ENCODE results near the gene OR3A3.
"Not testable (repeated sequence)": the region's sequence is repeated elsewhere in the genome, so short reads cannot be mapped to it uniquely, and the experiment has no call there.

The OR3A3 gene

DNA sequence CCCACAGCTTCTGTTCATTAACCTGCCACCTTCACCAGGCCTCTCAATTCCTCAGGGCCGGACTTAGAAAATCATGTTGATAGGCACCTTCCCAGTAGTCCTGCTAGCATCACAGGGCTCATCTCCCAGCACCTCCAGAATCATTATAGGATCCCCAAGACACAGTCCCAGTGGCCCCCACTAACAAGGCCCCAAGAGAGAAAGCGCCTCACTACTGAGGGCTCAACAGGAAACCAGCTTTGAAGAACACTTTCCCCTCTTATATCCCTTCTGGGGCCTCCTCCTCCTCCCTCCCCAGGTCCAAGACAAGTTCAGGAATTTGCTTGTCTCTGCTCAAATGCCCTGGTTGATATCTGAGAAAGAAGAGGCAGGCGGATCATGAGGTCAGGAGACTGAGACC, at the start of gene OR3A3:
OR3A3 (plus strand) TSS at position 301 of the 400 bp plus-strand sequence.
- no peak for DNase-seq

DNA sequence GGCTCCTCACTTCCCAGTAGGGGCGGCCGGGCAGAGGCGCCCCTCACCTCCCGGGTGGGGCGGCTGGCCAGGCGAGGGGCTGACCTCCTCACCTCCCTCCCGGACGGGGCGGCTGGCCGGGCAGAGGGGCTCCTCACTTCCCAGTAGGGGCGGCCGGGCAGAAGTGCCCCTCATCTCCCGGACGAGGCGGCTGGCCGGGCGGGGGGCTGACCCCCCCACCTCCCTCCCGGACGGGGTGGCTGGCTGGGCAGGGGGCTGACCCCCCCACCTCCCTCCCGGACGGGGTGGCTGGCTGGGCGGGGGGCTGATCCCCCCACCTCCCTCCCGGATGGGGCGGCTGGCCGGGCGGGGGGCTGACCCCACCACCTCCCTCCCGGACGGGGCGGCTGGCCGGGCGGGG, 40.0 kb upstream of the OR3A3 start:
- not testable (repeated sequence) for DNase-seq

- DNase-seq, result no peak
These were observed 32.8 kb upstream of the OR3A3 start for GRCh38 chr17:3378321-3378720.

- DNase-seq, result no peak
These were observed 29.2 kb upstream of the OR3A3 start for GRCh38 chr17:3381957-3382356.

- DNase-seq, result no peak
These were observed 25.0 kb upstream of the OR3A3 start, which contains the start of gene OR3A2 for GRCh38 chr17:3385869-3386816. TSS of gene OR3A2 (minus strand) at chr17:3386308.

DNA sequence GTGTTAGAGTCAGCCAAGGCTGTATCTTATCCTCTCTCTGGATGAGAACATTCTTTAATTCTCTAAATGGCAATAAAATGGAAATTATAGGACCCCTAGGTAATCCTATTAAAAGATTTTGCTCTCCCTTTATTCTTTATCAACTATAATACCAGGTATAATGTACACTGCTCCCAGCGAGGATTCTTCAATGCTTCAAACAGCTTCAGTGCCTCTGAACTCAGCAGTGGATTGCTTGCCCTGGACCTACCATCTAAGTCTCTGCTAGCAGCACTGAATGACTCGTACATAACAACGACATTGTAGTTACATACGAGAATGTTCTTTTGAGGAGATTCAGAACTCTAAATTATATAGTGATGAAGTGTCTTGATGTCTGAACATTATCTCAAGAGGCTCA, 21.4 kb upstream of the OR3A3 start:
- DNase-seq, result no peak

DNA sequence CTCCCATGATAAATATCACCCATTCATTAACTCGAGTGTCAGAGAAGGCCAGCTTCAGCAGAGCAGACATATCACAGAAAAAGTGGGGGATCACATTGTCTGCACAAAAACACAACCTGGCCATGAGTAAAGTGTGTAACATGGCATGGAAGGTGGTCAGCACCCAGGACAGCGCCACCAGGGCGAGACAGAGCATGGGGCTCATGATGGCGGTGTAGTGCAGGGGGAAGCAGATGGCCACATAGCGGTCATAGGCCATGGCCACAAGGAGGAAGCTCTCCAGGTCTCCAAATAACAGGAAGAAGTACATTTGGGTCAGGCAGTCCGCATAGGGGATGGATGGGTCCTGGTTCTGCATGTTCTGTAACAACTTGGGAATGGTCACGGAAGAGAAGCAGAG, 13.4 kb upstream of the OR3A3 start:
- not testable (repeated sequence) for DNase-seq

DNA sequence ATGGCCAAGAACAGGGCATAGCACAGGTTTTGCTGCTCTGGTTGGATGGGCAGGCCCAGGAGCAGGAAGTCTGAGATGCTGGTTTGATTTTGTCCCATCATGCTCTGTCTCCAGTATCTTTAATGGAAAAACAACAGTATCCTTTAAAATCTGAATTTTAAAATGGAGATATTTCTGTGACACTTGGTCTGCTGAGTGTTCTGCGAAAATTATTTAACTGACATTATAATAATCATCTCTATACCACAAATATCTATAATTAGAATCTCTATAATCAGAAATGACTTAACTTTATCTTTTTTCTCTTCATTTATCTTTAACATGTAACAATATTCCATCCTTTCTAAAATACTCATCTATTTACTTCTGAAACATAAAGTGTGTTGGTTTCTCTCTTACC, 12.9 kb upstream of the OR3A3 start, which contains the start of gene OR1E1:
OR1E1 (minus strand) TSS at position 101 of the 400 bp plus-strand sequence; CDS start at position 101, 0 bp downstream.
- no peak for DNase-seq

DNA sequence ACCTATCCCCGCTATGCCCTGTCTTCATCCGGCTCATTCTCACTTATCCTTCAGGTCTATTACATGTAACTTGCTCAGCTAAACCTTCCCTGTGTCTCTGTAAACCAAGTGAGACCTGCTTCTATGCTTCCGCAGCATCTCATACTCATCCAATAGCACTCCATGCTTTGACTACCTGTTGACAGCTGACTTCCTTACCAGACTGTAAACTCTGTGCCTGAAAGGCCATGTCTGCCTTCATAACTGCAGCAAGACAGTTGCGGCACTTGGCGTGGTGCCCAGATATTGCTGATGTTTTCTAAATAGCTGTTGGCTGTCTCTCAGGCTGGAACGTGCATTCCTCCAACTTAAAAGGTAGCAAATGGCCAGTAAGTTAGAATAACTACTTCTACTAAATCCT, 11.1 kb upstream of the OR3A3 start:
- no peak for DNase-seq

DNA sequence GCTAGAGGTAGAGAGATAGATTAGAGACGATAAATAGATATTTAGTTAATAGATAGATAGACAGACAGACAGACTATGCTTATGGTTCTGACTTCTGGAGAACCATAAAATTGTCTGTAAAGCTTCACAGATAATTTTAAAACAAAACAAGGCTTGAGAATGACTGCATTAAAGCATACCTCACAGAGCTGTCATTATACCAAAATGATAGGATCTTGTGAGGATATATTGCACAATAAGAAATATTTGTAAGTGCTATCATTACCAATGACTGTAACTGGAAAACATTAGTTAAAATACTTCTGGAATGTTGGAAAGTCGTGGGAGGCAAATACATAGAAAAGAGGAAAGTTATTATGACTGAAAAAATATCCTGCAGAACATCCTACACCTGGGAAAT, 9.4 kb upstream of the OR3A3 start:
- no peak for DNase-seq

GRCh38 chr17:3403856-3404255, 7.3 kb upstream of the OR3A3 start:
- not testable (repeated sequence) for DNase-seq

GRCh38 chr17:3412216-3412615, 1.0 kb downstream of the OR3A3 start:
- DNase-seq, result not testable (repeated sequence)

- no peak for DNase-seq
These were observed 4.4 kb downstream of the OR3A3 start for GRCh38 chr17:3415610-3416009.

- DNase-seq, result no peak
These were observed 7.1 kb downstream of the OR3A3 start for GRCh38 chr17:3418222-3418621.

DNA sequence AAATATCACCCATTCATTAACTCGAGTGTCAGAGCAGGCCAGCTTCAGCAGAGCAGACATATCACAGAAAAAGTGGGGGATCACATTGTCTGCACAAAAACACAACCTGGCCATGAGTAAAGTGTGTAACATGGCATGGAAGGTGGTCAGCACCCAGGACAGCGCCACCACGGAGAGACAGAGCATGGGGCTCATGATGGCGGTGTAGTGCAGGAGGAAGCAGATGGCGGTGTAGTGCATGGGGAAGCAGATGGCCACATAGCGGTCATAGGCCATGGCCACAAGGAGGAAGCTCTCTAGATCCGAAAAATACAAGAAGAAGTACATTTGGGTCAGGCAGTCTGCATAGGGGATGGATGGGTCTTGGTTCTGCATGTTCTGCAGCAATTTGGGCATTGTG, 22.0 kb downstream of the OR3A3 start:
- not testable (repeated sequence) for DNase-seq

- DNase-seq, result no peak
These were observed 22.6 kb downstream of the OR3A3 start, which contains the start of gene OR1E2 for GRCh38 chr17:3433741-3434140. TSS of gene OR1E2 (minus strand) at chr17:3433841. CDS start at chr17:3433841, 0 bp downstream.

GRCh38 chr17:3438368-3438767, 27.2 kb downstream of the OR3A3 start:
- no peak for DNase-seq

- DNase-seq, result no peak
These were observed 29.3 kb downstream of the OR3A3 start for GRCh38 chr17:3440451-3440850.

DNA sequence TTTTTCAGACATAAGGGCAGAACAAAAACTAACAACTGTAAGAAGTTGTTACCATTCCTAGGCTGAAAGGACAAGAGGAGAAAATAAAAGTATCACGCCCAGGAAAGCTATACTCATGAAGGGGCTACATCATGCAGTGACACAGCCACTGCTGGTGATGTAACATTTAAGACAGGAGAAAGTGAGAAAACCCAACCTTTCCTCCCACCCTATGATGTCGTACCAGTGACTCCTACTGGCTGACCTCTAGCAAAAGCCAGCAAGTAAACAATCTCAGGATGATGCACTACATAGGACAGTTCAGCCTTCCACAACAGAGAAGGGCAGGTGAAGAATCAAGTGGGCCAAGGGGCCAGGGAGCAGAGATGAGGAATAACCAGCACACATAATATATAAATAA, 36.5 kb downstream of the OR3A3 start:
- no peak for DNase-seq

DNA sequence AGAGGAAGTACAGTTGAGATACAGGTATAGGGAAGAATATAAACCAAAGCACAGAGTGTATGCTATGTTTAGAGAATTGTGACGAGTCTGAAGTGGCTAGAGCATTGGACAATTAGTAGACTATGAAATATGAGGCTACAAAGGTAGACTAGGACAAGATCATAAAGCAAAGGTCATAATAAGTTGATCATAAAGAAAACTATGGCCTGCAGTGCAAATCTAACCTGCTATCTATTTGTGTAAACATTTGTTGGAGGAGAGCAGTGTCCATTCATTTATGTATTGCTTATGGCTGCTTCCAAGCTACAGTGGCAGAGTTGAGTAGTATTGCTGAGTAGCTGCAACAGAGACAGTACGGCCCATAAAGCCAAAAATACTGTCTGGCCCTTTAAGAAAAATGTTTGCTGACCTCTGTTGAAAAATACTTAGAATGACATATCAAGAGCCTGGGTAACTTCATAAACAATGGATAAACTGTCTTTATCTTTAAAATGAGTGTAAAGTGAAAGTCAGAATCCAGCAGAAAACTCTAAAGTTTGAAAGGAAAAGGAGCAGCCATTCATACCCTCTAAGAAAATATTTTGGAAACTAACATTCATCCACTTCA, 37.0 kb downstream of the OR3A3 start:
- DNase-seq, result no peak

DNA sequence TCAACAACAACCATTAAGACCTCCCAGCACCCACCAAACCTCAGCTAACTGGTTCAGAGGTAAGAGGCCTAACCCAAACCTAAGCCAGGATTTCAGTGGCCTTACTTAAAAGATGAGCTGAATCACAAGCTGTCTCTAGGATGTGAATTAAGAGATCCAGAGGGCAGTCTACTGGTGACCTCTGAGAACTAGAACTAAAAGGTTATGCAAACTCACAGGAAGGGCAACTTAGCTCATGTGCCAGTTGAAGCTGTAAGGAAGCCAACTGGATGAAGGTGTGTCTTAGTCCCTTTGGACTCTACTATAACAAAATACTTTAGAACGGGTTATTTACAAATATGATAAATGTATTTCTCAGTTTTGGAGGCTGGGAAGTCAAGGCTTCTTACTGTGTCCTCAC, 55.2 kb downstream of the OR3A3 start:
- not testable (repeated sequence) for DNase-seq

- no peak for DNase-seq
These were observed 58.4 kb downstream of the OR3A3 start for GRCh38 chr17:3469529-3469928.

GRCh38 chr17:3471599-3471998, 60.4 kb downstream of the OR3A3 start, which contains the start of gene SPATA22:
TSS of gene SPATA22 (minus strand) at chr17:3471819. CDS start at chr17:3469325, 2,494 bp downstream.
- DNase-seq, result no peak

DNA sequence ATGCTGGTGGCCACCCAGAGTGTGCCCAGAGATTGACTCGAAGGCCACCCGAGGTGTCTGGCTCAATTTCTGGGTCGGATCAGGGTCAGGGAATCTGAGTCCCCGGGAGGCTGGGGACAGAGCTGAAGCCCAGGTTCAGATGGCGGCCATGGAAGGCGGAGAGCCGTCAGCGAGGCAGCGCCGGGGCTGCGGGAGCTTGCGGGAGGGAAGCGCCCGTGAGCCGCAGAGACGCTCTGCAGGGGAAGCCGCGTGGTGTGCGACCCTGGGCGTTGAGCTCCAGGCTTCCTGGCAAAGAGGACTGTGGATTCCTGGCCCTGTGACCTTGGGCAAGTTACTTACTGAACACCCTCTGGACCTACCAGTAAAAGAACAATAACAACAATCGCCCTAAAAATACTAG, 61.0 kb downstream of the OR3A3 start:
- no peak for DNase-seq
